DMS79 treated with DMSO at 0.1 percent for 48 hours (cell line): ENCODE data around the gene GNAZ.

Experiments
- DNase-seq: peaks from one replicate; lab custom pipeline; 2025; lab: John Stamatoyannopoulos, UW

Gene GNAZ

GRCh38 chr22:23155143-23155542 lies 84.8 kb downstream of the GNAZ start:
- no peak for DNase-seq

DNA sequence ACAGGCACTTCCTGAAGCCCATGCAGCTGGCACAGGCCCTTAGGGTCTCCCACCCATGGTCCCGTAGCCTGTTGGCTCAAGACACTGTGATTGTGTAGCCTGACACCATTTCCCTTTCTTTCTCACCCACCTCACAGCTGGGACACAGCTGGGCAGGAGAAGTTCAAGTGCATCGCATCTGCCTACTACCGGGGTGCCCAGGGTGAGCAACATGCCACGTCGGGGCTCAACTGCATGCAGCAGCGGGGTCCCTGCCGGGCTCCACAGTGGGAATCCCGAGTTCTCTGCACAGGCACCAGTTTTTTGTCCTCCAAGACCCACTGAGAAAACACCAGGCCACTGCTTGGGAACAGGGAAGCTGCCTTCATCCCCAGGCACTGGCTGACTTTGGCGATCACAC lies 85.5 kb downstream of the GNAZ start:
- DNase-seq: no peak

- DNase-seq: no peak
Observed at GRCh38 chr22:23156286-23156685, 86.0 kb downstream of the GNAZ start.

GRCh38 chr22:23157560-23158515 lies 87.5 kb downstream of the GNAZ start:
- DNase-seq: no peak

DNA sequence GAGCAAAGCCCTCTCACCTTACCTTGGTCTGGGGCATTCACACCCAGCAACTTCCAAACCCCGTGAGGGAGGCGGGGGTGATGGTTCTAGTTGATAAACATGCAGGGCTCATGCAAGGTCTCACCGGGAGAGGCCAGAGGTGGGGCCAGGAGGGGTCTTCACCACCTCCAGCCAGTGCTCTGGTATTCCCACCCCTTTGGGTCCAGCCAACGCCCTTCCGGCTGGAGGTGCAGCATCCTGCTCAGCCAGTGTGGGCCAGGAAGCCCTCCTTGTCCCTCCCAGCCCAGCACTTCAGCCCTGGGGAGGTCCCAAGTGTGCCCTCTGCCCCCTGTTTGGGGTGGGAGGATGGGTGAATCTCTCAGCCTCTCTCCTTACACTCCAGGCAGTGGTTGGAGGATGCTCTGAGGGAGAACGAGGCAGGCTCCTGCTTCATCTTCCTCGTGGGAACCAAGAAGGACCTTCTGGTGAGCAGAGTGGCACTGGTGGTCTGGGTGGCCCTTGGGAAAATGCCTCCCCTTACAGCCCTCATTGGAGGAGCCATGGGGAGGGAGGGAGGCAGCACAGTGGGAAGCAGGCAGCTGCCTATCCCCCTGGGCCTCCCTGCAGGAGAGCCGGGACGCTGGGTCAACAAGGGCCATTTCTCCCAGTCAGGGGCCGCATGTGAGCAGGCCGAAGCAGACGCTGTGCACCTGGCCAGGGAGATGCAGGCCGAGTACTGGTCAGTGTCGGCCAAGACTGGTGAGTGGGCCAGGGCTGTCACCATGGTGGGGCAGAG lies 88.4 kb downstream of the GNAZ start:
- DNase-seq: no peak

- no peak for DNase-seq
Observed at GRCh38 chr22:23159291-23159630, 88.9 kb downstream of the GNAZ start.

GRCh38 chr22:23161029-23161428 lies 90.7 kb downstream of the GNAZ start:
- DNase-seq: no peak

DNA sequence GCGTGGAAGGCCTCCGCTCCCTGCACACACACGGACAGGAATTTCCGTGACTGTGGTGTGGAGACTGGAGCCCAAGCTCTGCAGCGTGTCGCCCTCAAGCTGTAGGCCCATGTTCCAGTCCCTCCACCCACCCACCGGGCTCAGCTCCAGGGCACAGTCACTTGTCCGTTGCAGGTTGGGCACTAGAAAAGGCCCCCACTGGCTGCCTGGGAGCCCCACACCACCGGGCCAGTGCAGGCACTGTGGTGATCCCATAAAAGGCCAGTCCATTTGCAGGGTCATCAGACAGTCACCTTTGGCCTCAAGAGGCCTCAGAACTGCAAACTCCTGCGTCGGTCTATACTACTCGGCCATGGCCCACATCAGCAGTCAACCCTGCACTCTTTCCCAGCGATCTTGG lies 91.3 kb downstream of the GNAZ start:
- DNase-seq: no peak

DNA sequence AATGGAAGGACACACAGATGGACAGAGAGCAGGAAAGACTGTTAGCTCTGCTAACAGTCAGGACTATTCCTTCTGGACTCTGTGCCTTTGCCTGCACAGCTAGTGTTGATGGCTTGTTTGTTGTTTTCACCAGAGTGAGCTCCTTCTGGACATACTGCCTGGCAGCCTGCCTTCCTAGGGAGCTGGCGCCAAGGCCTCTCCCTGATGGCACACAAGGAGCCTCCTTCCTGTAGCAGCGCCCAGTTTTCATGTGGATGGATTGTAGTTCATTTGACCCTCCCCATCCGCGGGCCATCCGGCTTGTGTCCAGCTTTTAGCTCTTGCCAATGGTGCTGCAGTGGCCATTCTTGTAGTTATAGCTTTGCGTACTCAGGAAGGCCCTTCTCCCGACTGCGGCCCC lies 93.3 kb downstream of the GNAZ start:
- DNase-seq: no peak

- no peak for DNase-seq
Observed at GRCh38 chr22:23164091-23164490, 93.8 kb downstream of the GNAZ start.

DNA sequence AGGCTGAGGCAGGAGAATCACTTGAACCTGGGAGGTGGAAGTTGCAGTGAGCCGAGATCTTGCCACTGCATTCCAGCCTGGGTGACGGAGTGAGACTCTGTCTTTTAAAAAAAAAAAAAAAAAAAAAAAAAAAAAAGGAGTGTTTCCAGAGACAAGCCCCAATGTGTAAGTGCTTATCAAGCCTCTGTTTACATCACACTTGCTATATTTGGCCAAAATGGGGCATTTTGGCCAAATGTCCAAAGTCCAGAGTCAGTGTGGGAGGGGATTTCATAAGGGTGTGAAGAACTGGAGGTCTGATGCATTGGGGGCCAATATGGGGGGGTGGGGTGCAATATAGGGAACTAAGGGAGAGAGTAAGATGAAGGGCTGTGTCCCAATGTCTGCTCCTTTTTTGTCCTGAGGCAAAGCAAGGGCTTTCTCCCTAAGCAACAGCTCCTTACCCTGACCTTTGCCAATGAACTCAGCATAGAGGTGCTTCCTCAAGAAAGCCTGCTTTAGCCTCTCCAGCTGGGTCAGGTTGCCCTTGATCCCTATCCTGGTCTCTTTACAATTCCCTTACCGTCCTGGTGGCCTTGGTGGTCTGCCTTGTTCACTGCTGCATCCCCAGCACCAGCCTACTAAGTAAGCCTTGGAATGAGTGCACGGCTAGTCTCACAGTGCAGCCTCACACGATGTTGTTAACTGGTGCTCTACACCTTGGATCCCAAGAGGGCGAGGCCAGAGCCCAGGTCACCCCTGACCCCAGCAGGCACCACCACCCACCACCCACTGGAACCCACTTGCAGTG lies 95.9 kb downstream of the GNAZ start:
- no peak for DNase-seq

- DNase-seq: no peak
Observed at GRCh38 chr22:23166841-23167616, 96.7 kb downstream of the GNAZ start.

DNA sequence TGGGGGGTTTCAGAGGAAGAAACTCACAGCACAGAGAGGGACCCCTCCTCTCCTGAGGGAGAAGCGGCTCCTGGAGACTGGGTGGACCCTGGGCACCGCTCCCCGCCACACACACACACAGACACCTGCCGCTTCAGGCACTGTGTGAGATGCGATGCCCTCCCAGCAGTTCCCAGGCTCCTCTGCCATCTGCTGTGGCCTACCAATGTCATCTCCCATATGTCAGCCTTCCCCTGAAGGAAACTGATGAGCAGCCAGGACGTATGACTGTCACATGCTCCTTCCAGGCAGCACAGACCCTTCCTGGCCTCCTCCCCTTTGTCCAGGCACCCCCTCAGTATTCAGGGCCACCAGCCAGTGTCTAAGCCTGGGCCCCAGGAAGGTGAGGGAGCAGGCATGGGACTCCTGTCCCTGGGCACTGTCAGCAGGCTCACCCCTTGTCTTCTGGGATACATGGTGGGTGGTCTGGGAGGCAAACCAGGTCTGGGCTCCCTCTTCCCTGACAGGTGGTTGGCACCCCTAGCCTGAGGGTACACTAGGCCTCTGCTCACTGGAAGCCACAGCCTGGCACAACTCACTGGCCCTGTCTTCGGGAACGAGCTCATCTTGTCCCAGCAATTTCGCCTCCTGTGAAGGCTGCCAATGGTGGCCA lies 98.2 kb downstream of the GNAZ start:
- no peak for DNase-seq

- no peak for DNase-seq
Observed at GRCh38 chr22:23169043-23169406, 98.7 kb downstream of the GNAZ start.
